A549 (cell line): ENCODE data around the gene TMEM221.

ENCODE experiments used
- HDAC2 ChIP-seq: fragments of 200-600 bp; sonication (generic); IDR thresholded peaks from 2 replicates; pipeline ENCODE4 v1.6.1; 2016
- HEYL ChIP-seq: fragments of 250-450 bp; sonication (Bioruptor Pico); IDR thresholded peaks from 2 replicates; pipeline ENCODE4 v1.8.0; 2021; ENCODE audit warnings: mild to moderate bottlenecking, moderate library complexity
- MAFK ChIP-seq: fragments of 450-650 bp; IDR thresholded peaks from 2 replicates; pipeline ENCODE4 v1.6.1; 2014; ENCODE audit not compliant: partially characterized antibody
- NR3C1 ChIP-seq: fragments of >200 bp; sonication (Bioruptor Twin); formaldehyde crosslinking; IDR thresholded peaks from 3 replicates; pipeline ENCODE4 v1.6.1; 2017
- POLR2A ChIP-seq: IDR thresholded peaks from 2 replicates; pipeline ENCODE4 v1.6.1; 2012; ENCODE audit warnings: mild to moderate bottlenecking, low read length
- RCOR1 ChIP-seq: fragments of 150-350 bp; IDR thresholded peaks from 2 replicates; pipeline ENCODE4 v1.6.1; 2014; ENCODE audit warnings: antibody characterized with exemption, low read length, low read depth
- TF ChIP-seq, protein P1 (sequence below): fragments of >200 bp; sonication (Bioruptor Twin); formaldehyde crosslinking; IDR thresholded peaks from 3 replicates; pipeline ENCODE4 v1.5.1; 2016
- TF ChIP-seq, protein P2 (sequence below): fragments of 200-600 bp; sonication (generic); IDR thresholded peaks from 2 replicates; pipeline ENCODE4 v1.6.1; 2016; ENCODE audit warnings: antibody characterized with exemption, mild to moderate bottlenecking, moderate library complexity

DNA sequence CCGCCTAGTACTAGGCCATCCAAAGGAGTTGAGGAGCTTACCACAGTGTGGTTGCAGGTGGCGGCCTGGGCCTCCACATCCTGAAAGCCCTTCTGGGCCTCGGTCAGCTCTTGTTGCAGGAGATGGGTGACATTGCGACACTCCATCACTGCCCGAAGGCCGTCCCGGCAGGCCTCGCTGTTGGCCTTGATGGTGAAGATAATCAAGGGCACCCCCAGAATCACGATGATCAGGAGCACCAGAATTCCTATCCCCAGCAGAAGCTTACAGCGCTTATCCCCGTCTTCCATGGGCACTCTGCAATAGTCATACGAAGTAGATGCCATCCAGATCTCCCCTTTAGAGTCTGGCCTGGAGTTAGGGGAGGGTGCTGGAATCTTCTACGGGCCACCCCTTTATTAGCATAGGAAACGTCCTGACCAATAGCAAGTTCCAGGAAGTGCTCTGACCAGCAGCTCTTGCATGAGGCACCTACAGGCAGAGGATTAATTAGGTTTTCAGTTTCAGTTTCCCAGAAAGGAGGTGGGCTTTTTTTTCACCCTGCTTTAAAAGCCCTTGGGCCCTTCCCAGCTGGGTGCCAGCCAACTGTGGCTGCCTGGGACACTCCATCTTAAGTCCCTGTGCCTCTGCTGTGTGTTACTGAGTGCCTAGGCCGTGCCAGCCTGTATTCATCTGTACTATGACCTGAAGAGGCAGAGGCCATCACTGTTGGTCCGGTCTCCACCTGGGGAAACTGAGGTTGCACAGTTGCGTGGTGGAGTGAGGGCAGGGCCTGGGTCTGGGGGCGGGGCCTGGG, 43.0 kb downstream of the TMEM221 start, which contains the start of gene BST2:
- TF ChIP-seq, protein P1, sequence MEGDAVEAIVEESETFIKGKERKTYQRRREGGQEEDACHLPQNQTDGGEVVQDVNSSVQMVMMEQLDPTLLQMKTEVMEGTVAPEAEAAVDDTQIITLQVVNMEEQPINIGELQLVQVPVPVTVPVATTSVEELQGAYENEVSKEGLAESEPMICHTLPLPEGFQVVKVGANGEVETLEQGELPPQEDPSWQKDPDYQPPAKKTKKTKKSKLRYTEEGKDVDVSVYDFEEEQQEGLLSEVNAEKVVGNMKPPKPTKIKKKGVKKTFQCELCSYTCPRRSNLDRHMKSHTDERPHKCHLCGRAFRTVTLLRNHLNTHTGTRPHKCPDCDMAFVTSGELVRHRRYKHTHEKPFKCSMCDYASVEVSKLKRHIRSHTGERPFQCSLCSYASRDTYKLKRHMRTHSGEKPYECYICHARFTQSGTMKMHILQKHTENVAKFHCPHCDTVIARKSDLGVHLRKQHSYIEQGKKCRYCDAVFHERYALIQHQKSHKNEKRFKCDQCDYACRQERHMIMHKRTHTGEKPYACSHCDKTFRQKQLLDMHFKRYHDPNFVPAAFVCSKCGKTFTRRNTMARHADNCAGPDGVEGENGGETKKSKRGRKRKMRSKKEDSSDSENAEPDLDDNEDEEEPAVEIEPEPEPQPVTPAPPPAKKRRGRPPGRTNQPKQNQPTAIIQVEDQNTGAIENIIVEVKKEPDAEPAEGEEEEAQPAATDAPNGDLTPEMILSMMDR, result no peak
- TF ChIP-seq NR3C1, result no peak
- no peak for TF ChIP-seq HDAC2
- no peak for TF ChIP-seq POLR2A
- TF ChIP-seq MAFK, result no peak
- TF ChIP-seq, protein P2, sequence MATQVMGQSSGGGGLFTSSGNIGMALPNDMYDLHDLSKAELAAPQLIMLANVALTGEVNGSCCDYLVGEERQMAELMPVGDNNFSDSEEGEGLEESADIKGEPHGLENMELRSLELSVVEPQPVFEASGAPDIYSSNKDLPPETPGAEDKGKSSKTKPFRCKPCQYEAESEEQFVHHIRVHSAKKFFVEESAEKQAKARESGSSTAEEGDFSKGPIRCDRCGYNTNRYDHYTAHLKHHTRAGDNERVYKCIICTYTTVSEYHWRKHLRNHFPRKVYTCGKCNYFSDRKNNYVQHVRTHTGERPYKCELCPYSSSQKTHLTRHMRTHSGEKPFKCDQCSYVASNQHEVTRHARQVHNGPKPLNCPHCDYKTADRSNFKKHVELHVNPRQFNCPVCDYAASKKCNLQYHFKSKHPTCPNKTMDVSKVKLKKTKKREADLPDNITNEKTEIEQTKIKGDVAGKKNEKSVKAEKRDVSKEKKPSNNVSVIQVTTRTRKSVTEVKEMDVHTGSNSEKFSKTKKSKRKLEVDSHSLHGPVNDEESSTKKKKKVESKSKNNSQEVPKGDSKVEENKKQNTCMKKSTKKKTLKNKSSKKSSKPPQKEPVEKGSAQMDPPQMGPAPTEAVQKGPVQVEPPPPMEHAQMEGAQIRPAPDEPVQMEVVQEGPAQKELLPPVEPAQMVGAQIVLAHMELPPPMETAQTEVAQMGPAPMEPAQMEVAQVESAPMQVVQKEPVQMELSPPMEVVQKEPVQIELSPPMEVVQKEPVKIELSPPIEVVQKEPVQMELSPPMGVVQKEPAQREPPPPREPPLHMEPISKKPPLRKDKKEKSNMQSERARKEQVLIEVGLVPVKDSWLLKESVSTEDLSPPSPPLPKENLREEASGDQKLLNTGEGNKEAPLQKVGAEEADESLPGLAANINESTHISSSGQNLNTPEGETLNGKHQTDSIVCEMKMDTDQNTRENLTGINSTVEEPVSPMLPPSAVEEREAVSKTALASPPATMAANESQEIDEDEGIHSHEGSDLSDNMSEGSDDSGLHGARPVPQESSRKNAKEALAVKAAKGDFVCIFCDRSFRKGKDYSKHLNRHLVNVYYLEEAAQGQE, result no peak
- TF ChIP-seq RCOR1, result no peak
- no peak for TF ChIP-seq HEYL
